ENCODE data around the gene PDCD10.

GRCh38 chr3:167735233-167736138, 794 bp upstream of the PDCD10 start, which contains the start of gene SERPINI1:
- TF ChIP-seq POLR2AphosphoS5 (IDR thresholded peaks at IDR 0.05; ENCODE audit: low read depth, low read length) (no peak), POU2F2 (IDR thresholded peaks at IDR 0.05; ENCODE audit: low read depth, low read length) (no peak), POLR2A (IDR thresholded peaks at IDR 0.05; ENCODE audit: low read depth, low read length) (no peak)
